GOT3 (cell line): ENCODE results near the gene CYB5D1.

Experiments used
- DNase-seq: peaks from one replicate; lab custom pipeline; 2025; ENCODE audit warnings: mixed read lengths; lab: John Stamatoyannopoulos, UW

Gene CYB5D1

DNA sequence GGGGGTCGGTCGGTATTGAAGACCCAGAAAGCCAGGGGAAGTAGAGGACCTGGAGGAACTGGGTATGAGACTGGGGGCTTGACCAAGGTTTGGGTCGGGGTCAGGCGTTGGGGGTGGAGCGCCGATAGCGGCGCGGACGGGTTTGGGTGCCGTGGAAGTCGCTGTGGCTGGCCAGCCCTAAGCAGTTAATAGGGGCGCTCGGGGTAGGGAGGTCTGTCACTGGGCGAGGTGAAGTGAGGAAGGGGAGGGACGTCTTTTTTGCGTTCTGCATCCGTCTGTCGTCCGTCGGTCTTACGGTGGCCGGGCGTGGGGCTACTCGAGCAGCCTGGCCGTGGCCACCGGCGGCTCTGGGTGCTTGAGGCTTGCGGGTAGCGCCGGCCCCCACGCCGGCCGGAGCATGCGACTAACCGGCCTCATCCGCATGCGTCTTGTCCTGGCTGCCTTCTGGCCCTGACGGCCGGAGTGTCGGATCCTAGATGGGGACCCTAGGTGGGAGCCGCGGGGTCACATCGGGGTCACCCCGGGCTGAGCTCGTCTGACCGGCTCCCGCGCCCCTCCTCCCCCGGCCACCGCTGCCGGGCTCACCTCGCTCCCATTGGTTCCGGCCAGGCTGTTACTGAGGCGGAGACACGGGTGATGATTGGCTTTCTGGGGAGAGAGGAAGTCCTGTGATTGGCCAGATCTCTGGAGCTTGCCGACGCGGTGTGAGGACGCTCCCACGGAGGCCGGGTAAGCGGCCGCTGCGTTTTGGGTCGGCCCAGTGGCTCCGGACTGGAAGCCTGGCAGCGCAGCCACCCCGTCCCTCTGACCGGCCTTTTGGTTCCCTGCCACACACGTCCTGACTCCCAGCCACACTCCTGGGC lies 13.3 kb upstream of the CYB5D1 start:
- peak; percentile 59 for DNase-seq

- no peak for DNase-seq
Measured at GRCh38 chr17:7845359-7846062, 12.3 kb upstream of the CYB5D1 start.

- DNase-seq, result no peak
Measured at GRCh38 chr17:7846063-7846735, 11.6 kb upstream of the CYB5D1 start.

- DNase-seq, result no peak
Measured at GRCh38 chr17:7846765-7847661, 10.8 kb upstream of the CYB5D1 start.

GRCh38 chr17:7848131-7848579 lies 9.6 kb upstream of the CYB5D1 start:
- DNase-seq, result no peak

GRCh38 chr17:7848739-7849129 lies 9.1 kb upstream of the CYB5D1 start:
- no peak for DNase-seq

GRCh38 chr17:7849130-7849750 lies 8.6 kb upstream of the CYB5D1 start:
- DNase-seq, result no peak

DNA sequence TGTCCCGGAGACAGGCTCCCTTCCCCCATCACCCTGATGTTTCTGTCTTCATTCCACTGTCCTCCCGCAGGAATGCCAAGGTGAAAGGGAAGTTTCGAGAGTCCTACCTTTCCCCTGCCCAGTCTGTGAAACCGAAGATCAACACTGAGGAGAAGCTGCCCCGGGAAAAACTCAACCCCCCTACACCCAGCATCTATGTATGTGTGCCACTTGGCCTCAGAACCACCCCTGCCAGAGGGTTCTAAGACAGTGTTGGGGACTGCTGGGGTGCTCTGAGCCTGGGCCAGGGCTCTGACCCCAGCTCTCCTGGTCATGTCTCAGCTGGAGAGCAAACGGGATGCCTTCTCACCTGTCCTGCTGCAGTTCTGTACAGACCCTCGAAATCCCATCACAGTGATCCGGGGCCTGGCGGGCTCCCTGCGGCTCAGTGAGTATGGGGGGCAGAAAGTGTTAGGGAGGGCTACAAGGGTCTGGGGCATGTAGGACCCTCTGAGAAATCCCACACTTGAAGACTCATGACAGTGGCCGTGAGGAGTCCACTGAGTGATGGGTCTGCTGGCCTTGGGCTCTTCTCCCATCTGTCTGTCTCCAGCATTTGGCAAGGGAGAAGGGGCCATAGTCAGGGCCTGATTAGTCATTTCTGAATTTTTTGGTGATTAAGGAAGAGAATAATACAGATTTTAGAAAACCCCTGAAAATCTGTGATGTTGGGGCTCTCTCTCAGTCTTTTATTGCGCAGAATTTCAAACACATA lies 7.9 kb upstream of the CYB5D1 start:
- DNase-seq, result no peak

- no peak for DNase-seq
Measured at GRCh38 chr17:7850701-7851437, 6.9 kb upstream of the CYB5D1 start.

DNA sequence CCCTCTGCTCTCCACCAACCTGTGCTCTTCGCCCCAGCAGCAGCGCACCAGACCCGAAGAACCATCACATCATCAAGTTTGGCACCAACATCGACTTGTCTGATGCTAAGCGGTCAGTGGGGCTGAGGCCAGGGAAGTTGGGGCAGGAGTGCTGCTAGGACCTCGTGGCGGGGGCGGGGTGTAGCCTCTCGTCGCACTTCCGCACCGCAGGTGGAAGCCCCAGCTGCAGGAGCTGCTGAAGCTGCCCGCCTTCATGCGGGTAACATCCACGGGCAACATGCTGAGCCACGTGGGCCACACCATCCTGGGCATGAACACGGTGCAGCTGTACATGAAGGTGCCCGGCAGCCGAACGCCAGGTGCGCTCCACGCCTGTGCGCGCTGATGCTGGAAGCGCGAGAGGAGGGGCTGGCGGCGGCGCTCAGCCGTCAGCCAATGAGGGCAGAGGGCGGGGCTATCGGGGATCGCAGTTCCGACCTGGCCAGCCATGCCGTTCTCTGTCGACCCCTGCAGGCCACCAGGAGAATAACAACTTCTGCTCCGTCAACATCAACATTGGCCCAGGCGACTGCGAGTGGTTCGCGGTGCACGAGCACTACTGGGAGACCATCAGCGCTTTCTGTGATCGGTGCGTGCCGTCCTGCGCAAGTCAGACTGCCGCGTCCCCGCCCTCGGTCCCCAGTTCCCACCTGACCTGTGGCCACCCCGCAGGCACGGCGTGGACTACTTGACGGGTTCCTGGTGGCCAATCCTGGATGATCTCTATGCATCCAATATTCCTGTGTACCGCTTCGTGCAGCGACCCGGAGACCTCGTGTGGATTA lies 6.2 kb upstream of the CYB5D1 start:
- peak; percentile 51 for DNase-seq

DNA sequence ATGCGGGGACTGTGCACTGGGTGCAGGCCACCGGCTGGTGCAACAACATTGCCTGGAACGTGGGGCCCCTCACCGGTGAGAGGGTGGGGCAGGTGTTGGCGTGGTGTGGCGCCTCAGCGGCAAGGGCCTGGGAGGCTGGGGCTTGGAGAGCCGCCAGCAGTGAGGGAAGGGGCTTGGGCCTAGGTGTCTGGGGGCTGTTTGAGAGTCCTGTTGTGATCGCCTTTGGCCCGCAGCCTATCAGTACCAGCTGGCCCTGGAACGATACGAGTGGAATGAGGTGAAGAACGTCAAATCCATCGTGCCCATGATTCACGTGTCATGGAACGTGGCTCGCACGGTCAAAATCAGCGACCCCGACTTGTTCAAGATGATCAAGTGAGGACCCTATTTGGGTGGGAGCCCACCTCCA lies 5.5 kb upstream of the CYB5D1 start:
- DNase-seq, result no peak

- DNase-seq, result no peak
Measured at GRCh38 chr17:7852919-7853690, 4.7 kb upstream of the CYB5D1 start.

DNA sequence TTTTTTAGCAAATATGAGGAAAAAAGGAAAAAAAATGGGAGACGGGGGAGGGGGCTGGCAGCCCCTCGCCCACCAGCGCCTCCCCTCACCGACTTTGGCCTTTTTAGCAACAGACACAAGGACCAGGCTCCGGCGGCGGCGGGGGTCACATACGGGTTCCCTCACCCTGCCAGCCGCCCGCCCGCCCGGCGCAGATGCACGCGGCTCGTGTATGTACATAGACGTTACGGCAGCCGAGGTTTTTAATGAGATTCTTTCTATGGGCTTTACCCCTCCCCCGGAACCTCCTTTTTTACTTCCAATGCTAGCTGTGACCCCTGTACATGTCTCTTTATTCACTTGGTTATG lies 4.1 kb upstream of the CYB5D1 start:
- no peak for DNase-seq

- no peak for DNase-seq
Measured at GRCh38 chr17:7854078-7854777, 3.6 kb upstream of the CYB5D1 start.

- no peak for DNase-seq
Measured at GRCh38 chr17:7854851-7855659, 2.7 kb upstream of the CYB5D1 start, which contains the start of gene TMEM88. TSS of gene TMEM88 (plus strand) at chr17:7855066. CDS start at chr17:7855075, 9 bp downstream.

- no peak for DNase-seq
Measured at GRCh38 chr17:7855660-7856010, 2.2 kb upstream of the CYB5D1 start.
